ENCODE results near the gene SLC13A1.

Gene SLC13A1

GRCh38 chr7:123193235-123193634 is 6.5 kb downstream of the SLC13A1 start:
- DNase-seq = no peak

DNA sequence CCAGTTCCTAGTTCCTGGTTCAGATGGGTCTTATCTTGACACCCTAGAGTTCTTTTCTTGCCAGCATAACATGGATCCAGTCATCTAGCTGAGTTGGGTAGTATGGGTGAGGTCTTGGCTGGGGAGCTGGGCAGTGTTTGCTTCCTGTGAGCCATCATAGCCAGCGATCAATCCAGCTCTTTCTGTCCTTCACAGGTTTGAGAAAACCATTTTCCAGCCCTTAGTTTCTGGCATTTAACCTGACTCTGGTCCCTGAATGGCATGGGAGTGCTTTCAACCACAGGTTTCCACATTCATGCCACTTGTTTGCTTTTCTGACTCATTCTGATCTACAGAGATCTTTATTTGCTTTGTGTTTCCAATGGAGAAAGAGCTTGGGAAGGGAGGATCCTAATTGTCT is 8.6 kb downstream of the SLC13A1 start:
- no peak for DNase-seq

DNA sequence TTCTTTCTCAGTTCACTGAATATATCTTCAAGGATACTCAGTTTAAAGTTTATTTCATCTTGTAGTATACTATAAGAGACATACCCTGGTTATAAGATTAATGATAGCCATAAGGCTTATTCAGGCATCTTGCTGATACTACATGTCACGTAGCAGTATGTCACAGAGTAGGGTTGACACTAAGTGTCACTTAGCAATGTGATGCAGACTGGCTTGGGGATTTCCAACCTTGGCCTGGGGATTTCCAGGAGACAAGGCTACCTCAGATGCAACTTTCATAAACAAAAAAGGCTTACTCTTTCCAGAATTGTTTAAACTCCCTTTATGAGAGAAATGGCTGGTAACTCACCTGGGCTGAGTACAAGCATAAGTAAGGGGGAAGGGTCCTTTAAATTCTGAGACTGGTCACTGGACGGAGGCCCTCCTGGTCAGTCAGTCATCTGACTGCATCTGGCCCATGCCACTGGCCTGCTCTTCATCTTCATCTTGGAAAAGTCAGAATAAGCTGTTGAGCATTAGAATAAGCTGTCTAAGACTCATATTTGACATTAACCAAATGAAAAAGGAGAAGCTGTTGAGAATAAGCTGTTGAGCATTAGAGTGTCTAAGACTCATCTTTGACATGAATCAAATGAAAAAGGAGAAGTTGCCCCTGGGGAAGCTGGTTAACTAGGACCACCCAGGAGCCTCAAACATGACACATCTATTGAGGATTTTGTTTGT is 9.5 kb downstream of the SLC13A1 start:
- no peak for DNase-seq

- no peak for DNase-seq
Observed at GRCh38 chr7:123185756-123186155, 14.0 kb downstream of the SLC13A1 start.

DNA sequence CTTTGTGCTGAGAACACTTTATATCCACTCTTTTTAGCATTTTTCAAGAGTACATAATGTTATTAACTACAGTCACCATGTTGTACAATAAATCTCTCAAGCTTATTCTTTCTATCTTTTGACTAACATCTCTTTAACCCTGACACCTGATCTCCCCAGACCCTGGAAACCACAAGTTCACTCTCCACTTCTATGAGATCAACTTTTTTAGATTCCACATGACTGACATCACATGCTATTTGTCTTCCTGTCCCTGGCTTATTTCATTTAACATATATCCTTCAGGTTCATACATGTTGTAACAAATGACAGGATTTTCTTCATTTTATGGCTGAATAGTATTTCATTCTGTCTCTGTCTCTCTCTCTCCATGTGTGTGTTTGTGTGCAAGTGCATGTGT is 15.5 kb downstream of the SLC13A1 start:
- DNase-seq = no peak

- no peak for DNase-seq
Observed at GRCh38 chr7:123183431-123183830, 16.3 kb downstream of the SLC13A1 start.

DNA sequence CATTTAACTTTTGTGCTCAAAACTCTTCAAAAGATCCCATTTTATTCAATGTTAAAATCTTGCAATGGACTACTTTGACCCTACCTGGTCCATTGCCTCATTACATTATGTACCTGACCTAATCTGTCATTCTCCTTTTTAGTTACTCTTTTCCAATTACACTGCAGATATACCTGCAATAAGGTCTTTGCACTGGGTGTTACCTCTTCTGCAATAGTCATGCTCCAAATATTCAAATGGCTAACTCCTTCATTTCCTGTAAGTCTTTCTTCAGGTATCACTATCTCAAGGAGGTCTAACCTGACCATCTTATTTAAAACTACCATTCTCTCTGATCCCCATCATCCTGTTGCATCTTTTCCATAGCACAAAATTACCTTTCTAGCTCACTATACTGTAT is 22.3 kb downstream of the SLC13A1 start:
- no peak for DNase-seq

- DNase-seq = no peak
Observed at GRCh38 chr7:123170333-123171246, 29.2 kb downstream of the SLC13A1 start.

GRCh38 chr7:123169065-123169464 is 30.7 kb downstream of the SLC13A1 start:
- DNase-seq = no peak

DNA sequence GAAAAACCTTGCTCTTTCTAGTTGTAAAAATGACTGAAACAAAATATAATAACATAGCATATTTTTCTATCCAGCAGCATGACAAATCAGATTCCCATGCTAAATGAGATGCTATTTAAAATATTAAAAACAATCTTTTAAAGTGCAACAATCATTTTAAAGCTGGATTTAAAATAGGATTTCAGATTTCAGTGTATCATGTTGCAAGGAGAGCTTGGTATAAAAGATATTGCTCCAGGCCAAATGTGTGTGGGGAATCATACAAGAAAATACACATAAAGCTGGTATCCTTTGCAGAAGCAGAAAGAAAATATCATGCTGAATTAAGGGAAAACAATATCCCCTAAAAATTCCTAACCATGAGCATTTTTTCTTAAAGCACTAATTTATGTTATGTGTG is 42.2 kb downstream of the SLC13A1 start:
- no peak for DNase-seq

DNA sequence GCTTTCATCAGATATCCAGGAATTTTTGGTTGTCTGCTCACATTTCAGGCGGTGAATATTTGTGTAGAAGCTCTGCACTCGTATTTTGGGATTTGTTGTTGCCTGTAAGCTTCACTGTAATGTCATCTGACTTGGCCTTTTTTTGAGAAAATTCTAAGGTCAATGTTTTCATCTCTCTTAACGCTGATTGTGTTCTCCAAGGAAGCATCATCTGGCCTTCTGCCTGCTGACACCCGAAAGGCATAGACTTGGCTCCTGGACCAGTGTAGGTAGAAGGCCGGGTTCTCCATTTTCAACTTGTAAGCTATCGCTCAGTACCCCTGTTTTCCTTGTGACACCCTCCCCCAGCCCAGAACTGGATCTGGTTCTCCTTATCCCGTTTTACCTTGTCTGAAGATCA is 44.2 kb downstream of the SLC13A1 start:
- DNase-seq = no peak

GRCh38 chr7:123154231-123154860 is 45.4 kb downstream of the SLC13A1 start:
- peak; percentile 70 for DNase-seq

GRCh38 chr7:123151443-123151842 is 48.3 kb downstream of the SLC13A1 start:
- no peak for DNase-seq

- DNase-seq = no peak
Observed at GRCh38 chr7:123148813-123149212, 51.0 kb downstream of the SLC13A1 start.

GRCh38 chr7:123143252-123144006 is 56.3 kb downstream of the SLC13A1 start:
- no peak for DNase-seq

DNA sequence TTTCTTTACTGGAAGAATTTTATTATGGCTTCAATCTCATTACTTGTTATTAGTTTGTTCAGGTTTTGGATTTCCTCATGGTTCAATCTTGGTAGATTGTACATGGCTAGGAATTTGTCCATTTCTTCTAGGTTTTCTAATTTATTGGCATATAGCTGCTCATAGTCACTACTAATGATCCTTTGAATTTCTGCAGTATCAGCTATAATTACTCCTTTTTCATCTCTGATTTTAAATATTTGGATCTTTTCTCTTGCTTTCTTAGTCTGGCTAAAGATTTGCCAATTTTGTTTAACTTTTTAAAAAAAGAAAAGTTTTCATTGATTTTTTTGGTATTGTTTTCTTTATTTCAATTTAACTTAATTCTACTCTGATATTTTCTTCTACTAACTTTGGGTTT is 59.2 kb downstream of the SLC13A1 start:
- DNase-seq = no peak

DNA sequence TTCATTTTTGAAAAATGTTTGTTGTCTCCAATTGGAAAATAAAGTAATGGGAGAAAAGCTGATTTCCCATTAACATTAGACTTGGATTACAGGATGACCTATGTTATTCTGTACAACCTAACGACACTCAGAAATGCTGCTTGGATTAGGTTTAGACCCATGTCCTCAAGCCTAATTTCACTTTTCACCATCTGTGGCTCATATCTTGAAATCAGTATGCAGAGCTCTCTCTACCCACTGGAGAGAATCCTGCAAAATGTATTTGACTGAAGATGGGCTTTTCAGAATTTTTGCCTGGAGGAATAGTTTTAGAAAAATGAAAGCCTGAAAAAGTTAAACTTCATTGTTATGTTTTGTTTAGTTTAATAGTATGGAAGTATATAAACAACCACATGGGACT is 63.8 kb downstream of the SLC13A1 start:
- DNase-seq = no peak

DNA sequence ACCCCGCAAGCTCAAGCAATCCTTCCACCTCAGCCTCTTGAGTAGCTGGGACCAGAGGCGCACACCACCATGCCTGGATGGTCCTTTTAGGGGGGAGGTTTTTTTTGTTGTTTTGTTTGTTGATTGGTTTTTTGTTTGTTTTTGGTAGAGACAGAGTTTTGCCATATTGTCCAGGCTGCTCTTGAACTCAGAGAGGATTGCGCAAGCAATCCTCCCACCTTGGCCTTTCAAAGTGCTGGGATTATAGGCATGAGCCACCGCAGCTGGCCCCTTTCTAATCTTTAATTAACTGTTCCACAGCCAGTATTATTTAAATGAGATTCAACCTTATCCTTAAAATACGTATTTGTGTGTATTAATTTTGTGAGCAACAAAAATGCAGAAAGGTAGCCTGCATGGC is 65.8 kb downstream of the SLC13A1 start:
- no peak for DNase-seq

DNA sequence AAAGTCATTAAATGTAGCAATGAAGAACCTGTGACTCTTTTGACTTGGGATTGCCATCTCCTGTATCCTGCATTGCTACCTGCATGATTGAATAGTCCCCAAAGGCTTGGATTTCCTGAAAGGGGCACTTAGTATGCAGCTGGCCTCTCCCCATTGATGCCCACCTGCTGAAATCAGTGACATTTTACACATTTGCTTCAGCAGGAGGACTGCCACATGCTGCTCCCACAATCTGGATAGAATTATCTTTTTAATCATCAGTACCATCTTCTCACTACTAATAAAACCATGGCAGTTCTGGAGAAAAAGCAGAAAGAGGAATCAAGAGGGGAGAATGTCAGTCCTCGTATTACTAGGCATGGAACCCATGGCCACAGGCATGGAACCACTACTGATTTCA is 67.8 kb downstream of the SLC13A1 start:
- DNase-seq = no peak

DNA sequence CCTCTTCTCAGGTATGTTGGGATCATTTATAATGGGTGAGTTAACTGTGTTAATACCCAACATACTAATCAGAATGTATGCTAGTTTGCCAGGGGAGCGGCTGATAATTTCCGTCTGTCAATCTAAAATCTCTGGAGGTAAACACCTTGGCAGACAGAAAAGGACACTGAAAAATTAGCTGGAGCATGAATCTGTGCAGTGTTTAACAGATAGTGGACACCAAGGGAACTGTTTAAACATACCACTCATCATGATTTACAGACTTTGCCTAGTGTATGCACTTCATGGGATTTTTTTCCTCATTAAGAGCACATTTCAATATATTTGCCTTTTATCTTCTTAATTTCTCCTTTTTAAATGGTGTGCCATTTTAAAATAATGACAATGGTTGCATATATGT is 68.2 kb downstream of the SLC13A1 start:
- DNase-seq = no peak

DNA sequence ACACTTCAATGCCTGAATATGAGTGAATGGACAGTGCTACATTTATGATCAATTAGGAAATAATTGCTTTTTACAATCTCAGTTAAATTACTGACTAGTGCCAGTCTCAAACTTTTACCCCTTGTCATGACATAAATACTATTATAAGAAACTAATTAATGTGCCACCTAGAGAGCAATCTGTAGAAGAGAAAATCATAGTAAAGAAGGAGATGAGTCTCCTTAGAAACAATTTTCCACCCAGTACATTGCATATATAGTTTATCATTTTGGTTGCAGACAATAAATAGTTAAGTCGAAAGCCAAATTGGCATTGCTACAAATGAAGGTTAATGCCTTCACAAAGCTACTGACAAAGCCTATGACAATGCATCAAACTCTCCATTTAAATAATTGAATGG is 68.6 kb downstream of the SLC13A1 start:
- no peak for DNase-seq

DNA sequence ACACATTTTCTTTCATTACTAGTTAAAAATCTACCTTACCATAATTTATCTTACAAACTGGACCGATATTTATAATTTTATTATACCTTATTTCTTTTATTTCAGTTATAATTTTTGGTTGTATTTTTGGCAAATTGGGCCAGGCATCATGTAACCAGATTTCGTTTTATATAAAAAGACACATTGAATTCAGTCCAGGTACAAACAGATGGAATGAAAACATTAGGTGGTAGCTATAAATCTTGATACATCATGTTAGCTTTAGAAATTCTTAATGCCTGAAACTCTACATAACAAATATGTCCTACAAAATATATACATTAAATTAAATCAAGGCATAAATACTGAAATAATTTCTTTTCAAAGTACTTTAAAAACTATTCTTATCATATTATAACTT is 73.1 kb downstream of the SLC13A1 start:
- no peak for DNase-seq

GRCh38 chr7:123126171-123126570 is 73.6 kb downstream of the SLC13A1 start:
- DNase-seq = no peak
